Ammon's horn (tissue), 1 donor: ENCODE results near the gene ZNF516.

Source experiments
- DNase-seq: peaks from one replicate; pipeline ENCODE4 v3.0.0-alpha.2; 2016; ENCODE audit warnings: low spot score

Gene ZNF516

DNA sequence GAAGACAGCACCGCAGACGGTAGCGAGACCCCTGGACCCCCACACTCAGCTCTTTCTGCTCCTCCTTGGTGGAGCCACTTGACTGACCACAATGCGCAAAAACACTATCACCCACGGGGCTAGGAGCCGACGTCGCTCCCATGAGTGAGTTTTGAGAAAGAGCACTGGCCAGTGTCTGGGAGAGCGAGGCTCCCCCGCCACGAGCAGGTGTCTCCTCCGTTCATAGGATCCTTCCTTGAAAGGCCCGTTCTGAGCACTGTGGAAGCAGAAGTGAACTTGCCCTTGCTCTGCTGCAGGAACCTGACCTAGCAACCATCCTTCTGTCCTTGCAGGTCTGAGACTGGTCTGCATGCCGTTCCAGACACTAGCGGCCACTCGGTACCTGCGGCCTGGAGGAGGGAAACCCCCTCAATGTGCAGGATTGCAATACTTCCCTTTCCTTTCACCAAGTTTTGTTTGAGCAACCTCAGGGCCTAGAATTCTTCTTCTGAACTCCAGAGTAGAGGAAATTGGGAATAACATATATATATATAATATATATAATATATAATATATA, 12.9 kb upstream of the ZNF516 start:
- no peak for DNase-seq

DNA sequence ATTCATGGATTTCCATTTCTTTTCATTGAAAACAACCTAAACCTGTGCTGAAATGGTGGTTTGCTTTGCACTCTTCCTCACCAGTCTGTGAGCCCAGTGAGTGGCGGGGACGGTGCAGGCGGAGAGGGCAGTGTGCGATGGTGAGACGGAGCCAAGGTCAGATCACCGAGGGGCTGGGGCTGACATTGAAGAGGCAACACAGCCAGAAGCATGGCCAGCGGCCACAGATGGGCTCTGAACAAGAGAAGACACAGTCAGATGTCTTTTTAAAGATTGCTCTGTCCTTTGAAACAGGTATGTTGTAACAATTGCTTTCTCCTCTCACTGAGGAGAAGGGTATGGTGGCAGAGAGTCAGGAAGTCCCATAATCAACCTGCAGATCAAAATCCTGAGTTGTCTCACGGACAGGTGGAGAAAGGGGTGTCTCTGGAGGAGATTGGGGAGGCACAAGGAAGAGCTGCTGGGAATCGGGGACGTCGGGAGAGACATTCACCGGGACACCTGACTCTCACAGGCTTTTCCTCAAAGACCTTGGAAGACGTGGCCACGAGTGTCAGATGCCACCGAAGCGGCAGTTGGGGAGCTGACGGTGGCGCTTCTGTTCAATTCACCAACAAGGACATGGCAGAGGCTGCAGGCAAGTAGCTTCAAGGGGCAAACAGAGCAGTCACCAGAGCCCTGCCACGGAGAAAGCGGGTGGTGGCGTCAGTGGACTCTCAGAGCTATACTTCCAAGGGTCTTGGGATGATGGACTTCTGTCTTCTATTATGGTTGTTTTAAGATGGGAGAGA, 12.1 kb upstream of the ZNF516 start:
- no peak for DNase-seq

GRCh38 chr18:76506395-76506794, 11.4 kb upstream of the ZNF516 start:
- no peak for DNase-seq

- DNase-seq = no peak
These were observed 10.6 kb upstream of the ZNF516 start for GRCh38 chr18:76505614-76506013.

DNA sequence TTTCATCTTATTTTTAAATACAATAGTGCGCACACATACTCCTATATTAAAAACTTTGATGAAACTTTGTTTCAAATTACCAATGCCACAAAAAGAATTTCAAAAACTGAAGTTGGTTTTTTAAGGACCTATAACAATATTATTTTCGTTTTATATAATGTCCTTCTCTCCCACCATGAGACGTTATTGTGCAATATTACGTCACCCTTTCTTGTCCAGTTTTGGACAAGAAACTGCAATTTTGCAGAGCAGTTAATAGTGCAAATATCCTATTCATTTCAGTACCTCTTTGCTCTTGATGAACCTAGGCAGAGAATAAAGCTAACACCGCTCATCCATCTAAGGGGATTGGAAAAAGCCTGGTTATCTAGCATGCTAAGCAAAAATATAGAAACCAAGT, 9.7 kb upstream of the ZNF516 start:
- no peak for DNase-seq

- DNase-seq = no peak
These were observed 8.8 kb upstream of the ZNF516 start for GRCh38 chr18:76503649-76504386.

DNA sequence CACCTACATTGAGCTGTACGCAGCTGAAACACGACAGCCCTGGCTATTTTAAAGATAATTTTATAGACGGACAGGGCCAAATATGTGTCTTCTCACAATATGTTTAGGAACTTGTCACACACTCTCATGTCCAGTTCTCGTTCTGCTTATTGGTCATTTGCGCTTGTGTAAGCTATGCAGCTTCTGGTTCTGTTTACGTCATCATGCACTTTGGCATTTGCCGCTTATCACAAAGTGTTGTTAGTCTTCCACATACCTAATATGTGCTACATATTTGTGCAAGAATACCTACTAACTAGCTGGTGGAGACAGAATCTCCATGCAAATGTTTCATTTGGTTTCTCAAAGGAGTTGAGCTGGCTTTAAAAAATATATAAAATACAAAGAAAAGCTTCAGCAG, 7.5 kb upstream of the ZNF516 start:
- no peak for DNase-seq

GRCh38 chr18:76499637-76500340, 4.7 kb upstream of the ZNF516 start:
- no peak for DNase-seq

DNA sequence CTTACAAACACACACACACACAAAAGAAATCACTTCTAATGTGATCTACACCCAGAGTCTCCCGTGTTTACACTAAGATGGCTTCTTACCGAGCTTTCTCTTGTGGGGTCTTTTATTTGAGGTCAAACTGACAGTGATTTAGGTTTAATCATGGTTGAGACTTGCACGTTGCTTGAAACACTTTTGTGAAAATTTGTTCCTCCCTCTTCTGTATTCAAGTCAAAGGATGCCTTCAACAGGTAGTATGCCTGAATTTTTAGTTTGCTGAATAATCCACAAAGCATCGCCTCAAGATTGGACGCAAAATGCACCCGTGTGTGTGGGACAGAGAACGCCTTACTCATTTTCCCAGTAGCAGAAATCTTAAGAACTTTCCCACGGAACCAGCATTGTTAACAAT, 4.0 kb upstream of the ZNF516 start:
- no peak for DNase-seq

DNA sequence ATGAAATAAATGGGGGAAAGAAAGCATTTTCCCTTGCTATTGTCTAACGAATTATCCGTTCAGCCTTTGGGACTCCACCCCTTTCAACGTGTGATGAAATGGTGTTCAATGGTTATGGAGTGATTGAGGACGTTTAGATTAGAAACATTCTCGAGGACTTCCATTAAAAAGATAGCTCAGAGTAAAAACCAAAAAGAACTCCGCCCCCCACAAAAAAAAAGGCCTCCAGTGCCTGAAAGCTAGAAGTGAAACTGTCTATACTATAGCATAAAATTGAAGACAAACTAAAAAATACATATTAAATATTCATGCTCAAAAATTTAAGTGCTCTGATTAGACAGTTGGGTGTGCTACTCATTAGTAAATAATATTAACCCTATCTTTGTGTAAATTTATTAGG, 3.0 kb upstream of the ZNF516 start:
- no peak for DNase-seq

DNA sequence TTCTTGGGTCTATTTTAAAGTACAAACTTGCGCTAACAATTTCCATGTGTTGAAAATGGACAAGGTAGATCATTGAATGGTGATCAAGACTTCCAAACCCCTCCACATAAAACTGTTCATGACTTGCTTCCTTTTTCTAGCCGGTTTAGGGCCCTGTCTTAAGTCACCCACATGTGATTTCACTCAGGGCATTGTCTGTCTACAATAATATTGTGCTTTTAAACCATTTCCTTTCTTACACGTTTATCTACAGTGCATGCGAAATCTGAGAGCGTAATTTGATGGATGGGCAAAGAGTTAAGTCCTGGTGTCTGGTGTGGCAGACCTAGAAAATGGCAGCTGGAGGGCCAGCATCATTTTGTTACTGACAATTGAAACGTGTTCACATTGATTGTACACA, 2.0 kb upstream of the ZNF516 start:
- no peak for DNase-seq

DNA sequence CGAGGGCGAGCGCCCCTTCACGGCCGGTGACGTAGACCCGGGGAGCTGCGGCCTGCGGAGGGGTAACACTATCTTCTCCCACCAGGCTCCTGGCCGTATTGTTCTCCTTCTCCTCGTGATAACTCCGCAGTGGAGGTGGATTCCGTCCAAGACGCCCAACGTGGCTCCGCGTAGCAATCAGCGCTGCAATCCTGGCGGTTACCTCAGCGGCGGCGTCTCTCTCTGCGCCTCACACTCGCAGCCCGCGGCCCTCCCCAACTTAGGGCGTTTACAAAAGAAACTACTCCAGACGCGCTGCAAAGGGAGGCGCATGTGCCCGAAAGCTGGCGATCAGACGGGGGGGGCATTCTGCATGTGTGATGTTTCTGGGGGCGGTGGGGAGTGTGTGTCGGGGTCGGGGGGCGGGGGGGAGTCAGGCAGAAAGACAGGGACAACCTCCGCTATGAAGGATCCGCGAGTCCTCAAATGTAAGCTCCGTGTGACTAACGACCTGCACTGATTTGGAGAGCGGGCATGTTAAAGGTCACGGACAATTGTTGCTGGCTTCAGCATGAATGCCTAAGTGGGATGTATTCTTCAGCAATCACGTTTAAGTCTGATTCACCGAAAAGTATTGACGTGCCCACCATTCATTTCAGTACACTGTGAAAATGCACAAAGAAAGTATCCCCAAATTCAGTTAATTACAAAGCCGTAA, 1.3 kb upstream of the ZNF516 start:
- no peak for DNase-seq

- DNase-seq = no peak
These were observed 572 bp upstream of the ZNF516 start for GRCh38 chr18:76495435-76496193.

DNA sequence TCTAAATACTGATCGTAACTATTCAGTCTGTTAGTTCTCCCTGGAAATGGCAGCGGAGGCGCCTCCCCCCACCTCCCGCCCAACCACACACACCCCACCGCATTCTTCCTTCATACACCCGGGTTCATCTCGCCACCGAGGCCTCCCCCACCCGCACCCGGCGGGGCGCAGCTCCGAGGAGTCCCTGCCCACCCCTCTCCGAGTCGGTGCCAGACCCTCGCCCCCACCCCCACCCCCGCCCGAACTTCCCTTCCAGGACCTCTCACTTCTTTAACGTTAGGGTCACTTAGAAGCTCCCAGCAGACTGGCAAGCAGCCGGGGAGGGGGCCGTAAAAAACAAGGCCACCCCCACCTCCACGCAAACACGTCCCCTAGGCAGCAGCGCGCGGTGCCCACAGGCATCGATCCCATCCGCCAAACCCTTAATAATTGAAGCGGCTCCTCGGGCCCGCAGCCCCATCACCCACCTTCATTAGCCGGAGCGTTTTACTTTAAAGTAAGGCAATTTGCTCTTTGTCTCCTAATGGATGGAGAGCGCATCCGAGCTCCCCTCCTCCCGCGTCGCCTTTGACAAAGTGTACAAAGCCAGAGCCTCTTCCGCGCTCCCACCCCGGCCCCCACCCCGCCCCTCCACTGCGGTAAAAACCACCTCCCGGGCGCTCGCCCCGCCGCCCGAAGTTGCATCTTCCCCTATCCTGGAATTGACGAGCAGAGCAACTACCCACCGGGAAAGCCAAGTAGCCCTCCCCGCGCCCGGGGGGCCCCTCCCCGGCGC, 624 bp downstream of the ZNF516 start:
- DNase-seq = no peak

DNA sequence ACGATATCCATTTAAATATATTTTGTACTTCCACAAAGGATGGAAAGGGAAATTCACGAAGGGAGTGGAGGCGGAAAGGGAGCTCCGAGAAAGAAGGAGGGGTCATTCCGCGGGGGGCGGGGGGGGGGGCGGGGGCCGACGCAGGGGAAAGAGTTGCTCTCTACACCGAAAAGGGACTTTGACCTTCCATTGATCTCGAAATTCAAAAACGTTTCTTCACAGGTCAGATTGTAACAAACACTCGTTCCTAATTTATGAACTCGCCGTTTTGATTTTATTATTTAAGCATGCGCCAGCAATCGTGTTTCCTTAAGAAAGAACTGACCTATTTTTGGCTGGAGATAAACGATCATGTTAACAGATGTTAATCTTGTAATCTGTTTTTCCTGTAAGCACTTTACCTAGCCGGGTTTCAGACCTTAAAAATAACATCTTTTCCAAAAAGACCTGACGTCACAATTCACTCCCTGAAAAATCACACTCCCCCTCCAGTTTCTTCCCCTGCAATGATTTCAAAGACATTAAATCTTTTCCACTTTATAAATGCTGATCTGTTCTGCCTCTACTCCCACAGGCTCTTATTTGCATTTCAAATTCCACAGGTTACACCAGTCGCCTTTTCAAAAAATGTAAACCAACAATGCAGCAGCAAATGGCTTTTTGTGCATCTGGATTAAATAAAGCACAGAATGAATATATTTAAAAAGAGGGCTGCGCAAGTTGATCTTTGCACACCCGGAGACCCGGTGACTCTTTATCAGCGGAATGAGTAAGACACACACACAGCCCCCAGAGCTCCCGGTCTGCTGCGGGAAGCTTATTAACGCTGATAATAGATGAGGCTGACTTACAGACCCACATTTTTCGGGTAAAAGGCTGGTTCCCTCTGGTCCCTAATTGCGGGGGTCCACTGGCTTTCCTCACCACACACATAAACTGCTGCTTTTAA, 1.6 kb downstream of the ZNF516 start:
- no peak for DNase-seq

DNA sequence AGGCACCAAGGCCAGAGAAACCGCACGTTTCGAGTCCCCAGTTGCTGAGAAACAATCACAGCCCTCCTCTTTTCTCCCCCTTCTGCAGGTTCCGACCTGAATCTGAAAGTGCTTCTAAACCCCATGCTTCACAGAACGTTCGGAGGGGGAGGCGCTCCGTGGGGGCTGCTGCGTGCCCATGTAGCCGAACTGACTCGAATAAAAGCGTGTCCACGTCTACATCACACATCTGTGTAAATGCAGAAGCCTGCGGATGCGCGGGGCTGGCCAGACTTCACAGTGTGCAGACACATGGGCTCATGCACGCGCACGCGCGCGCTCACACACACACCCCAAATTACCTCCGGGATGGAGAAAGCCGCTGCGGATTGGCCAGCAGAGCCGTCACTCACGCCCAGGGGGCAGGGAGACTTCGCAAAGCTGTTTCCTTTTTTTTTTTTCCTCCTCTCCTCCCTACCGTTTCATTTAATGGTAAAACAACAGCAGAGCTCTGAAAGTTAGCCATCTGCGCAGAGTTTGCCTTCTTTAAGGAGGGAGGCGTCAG, 2.3 kb downstream of the ZNF516 start:
- DNase-seq = peak; percentile 95

DNA sequence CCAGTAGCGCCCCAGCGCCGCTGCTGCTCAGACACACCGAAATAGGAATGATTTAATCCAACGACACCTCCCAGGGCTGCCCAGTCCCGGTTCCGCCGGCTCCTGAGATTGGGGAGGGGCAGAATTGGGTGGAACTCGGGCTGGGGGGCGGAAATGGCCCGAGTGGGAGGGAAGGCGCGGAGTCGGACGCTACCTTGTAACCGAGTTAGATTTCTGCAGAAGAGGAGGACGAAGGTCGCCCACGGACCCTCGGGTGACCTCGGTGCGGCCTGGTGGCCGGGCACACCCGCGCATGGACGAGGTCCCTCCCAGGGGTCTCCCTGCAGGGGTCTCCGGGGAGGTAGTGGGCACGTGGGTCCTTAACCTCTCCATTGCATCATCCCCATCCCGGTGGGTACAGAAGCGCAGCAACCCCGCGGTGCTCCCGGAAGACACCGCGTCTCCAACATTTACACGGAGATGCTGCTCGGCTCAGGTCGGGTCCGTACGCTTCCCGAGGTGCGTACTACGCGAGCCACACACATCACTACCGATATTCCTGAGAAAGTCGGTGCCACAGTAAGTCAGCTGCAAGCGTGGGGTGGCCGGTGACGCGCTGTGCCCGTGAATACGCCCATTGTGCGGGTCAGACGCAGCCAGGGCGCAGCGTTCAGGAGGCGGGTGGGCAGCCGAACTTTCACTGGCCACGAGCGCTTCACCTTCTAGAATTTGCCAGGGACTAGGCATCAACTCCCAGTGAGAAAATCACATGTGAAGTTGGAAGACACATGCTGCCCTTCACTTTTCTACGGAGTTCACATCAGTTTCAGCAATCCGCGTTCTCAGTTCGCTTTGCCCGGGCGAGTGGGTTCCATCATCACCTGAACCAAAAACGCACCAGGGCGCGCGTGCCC, 3.0 kb downstream of the ZNF516 start:
- peak; percentile 51 for DNase-seq

DNA sequence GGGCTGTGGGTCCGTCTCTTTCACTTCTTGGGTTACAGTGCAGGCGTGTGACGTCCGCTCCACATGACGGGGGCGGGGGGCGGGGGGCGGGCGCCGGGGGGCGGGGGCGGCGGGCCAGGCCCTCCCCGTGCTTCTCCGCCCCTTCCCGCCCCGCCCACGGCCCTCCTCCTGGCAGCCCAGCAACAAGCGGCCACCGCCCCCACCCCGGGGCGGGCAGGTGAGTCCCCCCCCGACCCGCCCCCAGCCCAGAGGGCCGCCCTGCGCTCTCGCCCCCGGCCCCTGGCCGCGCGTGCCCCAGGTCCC, 3.6 kb downstream of the ZNF516 start:
- DNase-seq = peak; percentile 59
